HepG2 (cell line): ENCODE results near the gene IRF4. TPM values are rescaled to one million over a fixed set of nuclear protein-coding genes. Genes with fewer than 3 reads are reported as not detected.

ENCODE experiments used
- ATF3 ChIP-seq: sonication (generic); formaldehyde crosslinking; IDR thresholded peaks from 2 replicates; pipeline ENCODE4 v1.4.0; 2020; ENCODE audit warnings: missing genetic modification reagents
- BHLHE40 ChIP-seq: IDR thresholded peaks from 2 replicates; pipeline ENCODE4 v1.6.1; 2011; ENCODE audit warnings: low read length, improper control_type of control experiment
- ETV5 ChIP-seq: IDR thresholded peaks from 2 replicates; pipeline ENCODE4 v1.6.1; 2018; ENCODE audit warnings: missing biosample characterization, missing genetic modification reagents, inconsistent platforms, borderline replicate concordance
- FOXK2 ChIP-seq: fragments of 450-650 bp; IDR thresholded peaks from 2 replicates; pipeline ENCODE4 v1.6.1; 2016
- GFI1 ChIP-seq: sonication (generic); formaldehyde crosslinking; IDR thresholded peaks from 2 replicates; pipeline ENCODE4 v1.5.0; 2020; ENCODE audit warnings: missing genetic modification reagents, mild to moderate bottlenecking, borderline replicate concordance
- HINFP ChIP-seq: sonication (generic); formaldehyde crosslinking; IDR thresholded peaks from 2 replicates; pipeline ENCODE4 v1.4.0; 2020; ENCODE audit warnings: low read depth, mild to moderate bottlenecking, missing genetic modification reagents
- MEF2D ChIP-seq: sonication (generic); formaldehyde crosslinking; IDR thresholded peaks from 2 replicates; pipeline ENCODE4 v1.5.1; 2020; ENCODE audit warnings: mild to moderate bottlenecking, missing genetic modification reagents
- MIER3 ChIP-seq: IDR thresholded peaks from 2 replicates; pipeline ENCODE4 v1.6.1; 2016; ENCODE audit warnings: missing compliant biosample characterization, borderline replicate concordance
- MXD3 ChIP-seq: IDR thresholded peaks from 2 replicates; pipeline ENCODE4 v1.6.1; 2016; ENCODE audit warnings: mild to moderate bottlenecking, missing biosample characterization, missing genetic modification reagents
- NCOR1 ChIP-seq: fragments of 200-600 bp; sonication (generic); IDR thresholded peaks from 2 replicates; pipeline ENCODE4 v1.7.0; 2017; ENCODE audit warnings: antibody characterized with exemption, low read length, borderline replicate concordance
- REST ChIP-seq, 2 experiments: IDR thresholded peaks; 2 replicates each; pipeline ENCODE4 v1.6.1; 2011 to 2012; ENCODE audit warnings: low read length in 2 of 2, borderline replicate concordance in 1 of 2, low read depth in 1 of 2, mild to moderate bottlenecking in 1 of 2, moderate library complexity in 1 of 2
- TFE3 ChIP-seq: IDR thresholded peaks from 2 replicates; pipeline ENCODE4 v1.6.1; 2016
- ZBTB25 ChIP-seq: IDR thresholded peaks from 2 replicates; pipeline ENCODE4 v1.6.1; 2018; ENCODE audit warnings: missing genetic modification reagents
- ZBTB38 ChIP-seq: sonication (generic); formaldehyde crosslinking; IDR thresholded peaks from 2 replicates; pipeline ENCODE4 v1.5.1; 2020; ENCODE audit warnings: mild to moderate bottlenecking, missing genetic modification reagents
- ZBTB43 ChIP-seq: sonication (generic); formaldehyde crosslinking; conservative IDR thresholded peaks from 2 replicates; pipeline ENCODE4 v1.4.0; 2020; ENCODE audit warnings: missing genetic modification reagents
- ZNF75D ChIP-seq: sonication (generic); formaldehyde crosslinking; IDR thresholded peaks from 2 replicates; pipeline ENCODE4 v1.8.1; 2023; ENCODE audit warnings: missing genetic modification reagents, mild to moderate bottlenecking, borderline replicate concordance
- polyA plus RNA-seq, 8 experiments: library from polyadenylated mRNA; depleted of rRNA in 3 of 8; stranded (reverse) in 7 of 8; unstranded in 1 of 8; fragments of >200 nt; fragmentation: Illumina TruSeq in 4 of 8; extraction: Trizol in 4 of 8; gene quantifications; 2 replicates each; pipeline versions ENCODE4 v1.2.1 to v1.2.3, GENCODE V29; 2011 to 2016; ENCODE audit warnings: low read depth in 4 of 8, missing spikeins in 1 of 8, mixed read lengths in 1 of 8; ENCODE audit not compliant: insufficient read depth in 1 of 8
- total RNA-seq, 5 experiments: library from RNA; depleted of rRNA; stranded (reverse); fragments of >200 nt; fragmentation: Illumina TruSeq; extraction: Trizol; gene quantifications; 2 replicates each; pipeline ENCODE4 v1.2.3, GENCODE V29; 2016; ENCODE audit warnings: low read depth in 1 of 5

IRF4 gene
- total and polyA plus RNA-seq, 2 of the 13 experiments (the other 11 are each of a cell fraction or from before 2014, with no cell fraction given), result 0.07 to 0.09 TPM

GRCh38 chr6:422433-423054, 31.0 kb downstream of the IRF4 start (continued):
- TF ChIP-seq ZBTB43 (CRISPR knock-in tag) (no peak), MXD3 (CRISPR knock-in tag) (no peak), ETV5 (CRISPR knock-in tag) (peak; percentile 87), ZNF75D (CRISPR knock-in tag) (no peak), MEF2D (CRISPR knock-in tag) (peak; percentile 68; the same call in 1 of the 2 replicates), NCOR1 (no peak), ATF3 (CRISPR knock-in tag) (peak; percentile 87), MIER3 (peak; percentile 52; the same call in 1 of the 2 replicates), FOXK2 (no peak), TFE3 (CRISPR knock-in tag) (peak; percentile 96), REST (IDR thresholded peaks at IDR 0.05; ENCODE audit: borderline replicate concordance in 1 of 2, low read depth in 1 of 2, low read length in 2 of 2) (no peak), BHLHE40 (0 out of 2 replicates have a peak, but pooled peaks have one; percentile 41), HINFP (no peak), GFI1 (CRISPR knock-in tag) (no peak), ZBTB25 (CRISPR knock-in tag) (peak; percentile 35; the same call in 1 of the 2 replicates), ZBTB38 (no peak)
